ENCODE results near the gene IQGAP3.
A peak's percentile ranks its signal among the peaks of the same experiment; 100 is the strongest.
"Not testable (repeated sequence)": the region's sequence is repeated elsewhere in the genome, so short reads cannot be mapped to it uniquely, and the experiment has no call there.

IQGAP3 gene

GRCh38 chr1:156592158-156592909 is 20.0 kb upstream of the IQGAP3 start:
- DNase-seq, result no peak

- DNase-seq, result peak; percentile 55
Observed at GRCh38 chr1:156591432-156592157, 19.2 kb upstream of the IQGAP3 start, which contains the start of gene NAXE. Gene NAXE, plus strand, starts transcription at chr1:156591776. Its CDS starts 29 bp downstream, at chr1:156591805.

GRCh38 chr1:156591181-156591431 is 18.7 kb upstream of the IQGAP3 start:
- DNase-seq, result no peak

- DNase-seq, result no peak
Observed at GRCh38 chr1:156590326-156591180, 18.2 kb upstream of the IQGAP3 start.

GRCh38 chr1:156589546-156589945 is 17.2 kb upstream of the IQGAP3 start:
- DNase-seq, result no peak

GRCh38 chr1:156587927-156588326 is 15.6 kb upstream of the IQGAP3 start:
- not testable (repeated sequence) for DNase-seq

GRCh38 chr1:156586892-156587477 is 14.6 kb upstream of the IQGAP3 start:
- no peak for DNase-seq

GRCh38 chr1:156586323-156586722 is 14.0 kb upstream of the IQGAP3 start:
- no peak for DNase-seq

GRCh38 chr1:156584813-156585212 is 12.4 kb upstream of the IQGAP3 start:
- DNase-seq, result no peak

GRCh38 chr1:156583821-156584622 is 11.7 kb upstream of the IQGAP3 start:
- DNase-seq, result peak; percentile 68

- no peak for DNase-seq
Observed at GRCh38 chr1:156582388-156583017, 10.1 kb upstream of the IQGAP3 start.

- DNase-seq, result no peak
Observed at GRCh38 chr1:156581661-156582387, 9.5 kb upstream of the IQGAP3 start.

GRCh38 chr1:156579472-156579871 is 7.1 kb upstream of the IQGAP3 start, which contains the start of gene TTC24:
Gene TTC24, plus strand, starts transcription at chr1:156579723. Its CDS starts 1,642 bp downstream, at chr1:156581365.
- no peak for DNase-seq

GRCh38 chr1:156578055-156578454 is 5.7 kb upstream of the IQGAP3 start:
- DNase-seq, result no peak

- DNase-seq, result no peak
Observed at GRCh38 chr1:156577550-156577949, 5.2 kb upstream of the IQGAP3 start.

- no peak for DNase-seq
Observed at GRCh38 chr1:156574039-156574633, 1.8 kb upstream of the IQGAP3 start.

- no peak for DNase-seq
Observed at GRCh38 chr1:156572663-156573018, 276 bp upstream of the IQGAP3 start.

- no peak for DNase-seq
Observed at GRCh38 chr1:156571261-156571852, 1.0 kb downstream of the IQGAP3 start.

GRCh38 chr1:156566436-156566835 is 5.9 kb downstream of the IQGAP3 start:
- no peak for DNase-seq

GRCh38 chr1:156565519-156565918 is 6.8 kb downstream of the IQGAP3 start:
- DNase-seq, result no peak

All from T-helper 9 cell (primary cell).